LNCAP (cell line): ENCODE measurements around the gene KRTAP5-8.

ENCODE experiments used
- CTCF ChIP-seq: fragments of 450-650 bp; IDR thresholded peaks from 2 replicates; pipeline ENCODE4 v1.5.1; 2017; ENCODE audit warnings: mild to moderate bottlenecking

Gene KRTAP5-8

GRCh38 chr11:71544525-71545214 is 6.8 kb downstream of the KRTAP5-8 start:
- no peak for TF ChIP-seq CTCF

GRCh38 chr11:71545405-71545966 is 7.7 kb downstream of the KRTAP5-8 start:
- no peak for TF ChIP-seq CTCF

- TF ChIP-seq CTCF, result no peak
Measured at GRCh38 chr11:71548120-71548519, 10.3 kb downstream of the KRTAP5-8 start, which contains the start of gene KRTAP5-9. KRTAP5-9 (plus strand) TSS chr11:71548420; CDS start chr11:71548658, 238 bp downstream.

- TF ChIP-seq CTCF, result no peak
Measured at GRCh38 chr11:71548716-71549151, 10.9 kb downstream of the KRTAP5-8 start.

GRCh38 chr11:71551711-71552110 is 13.9 kb downstream of the KRTAP5-8 start:
- TF ChIP-seq CTCF, result no peak

- no peak for TF ChIP-seq CTCF
Measured at GRCh38 chr11:71554996-71555395, 17.2 kb downstream of the KRTAP5-8 start.

- TF ChIP-seq CTCF, result no peak
Measured at GRCh38 chr11:71555508-71555907, 17.7 kb downstream of the KRTAP5-8 start.
